Activated T-cell treated with anti-CD3 and anti-CD28 coated beads for 1 hour (primary cell): ENCODE data around the gene CD248.
"Not testable (repeated sequence)": the region's sequence is repeated elsewhere in the genome, so short reads cannot be mapped to it uniquely, and the experiment has no call there.

Experiments used
- DNase-seq: peaks from one replicate; pipeline ENCODE4 v3.0.0-alpha.2; 2020; ENCODE audit warnings: low read depth

The CD248 gene

DNA sequence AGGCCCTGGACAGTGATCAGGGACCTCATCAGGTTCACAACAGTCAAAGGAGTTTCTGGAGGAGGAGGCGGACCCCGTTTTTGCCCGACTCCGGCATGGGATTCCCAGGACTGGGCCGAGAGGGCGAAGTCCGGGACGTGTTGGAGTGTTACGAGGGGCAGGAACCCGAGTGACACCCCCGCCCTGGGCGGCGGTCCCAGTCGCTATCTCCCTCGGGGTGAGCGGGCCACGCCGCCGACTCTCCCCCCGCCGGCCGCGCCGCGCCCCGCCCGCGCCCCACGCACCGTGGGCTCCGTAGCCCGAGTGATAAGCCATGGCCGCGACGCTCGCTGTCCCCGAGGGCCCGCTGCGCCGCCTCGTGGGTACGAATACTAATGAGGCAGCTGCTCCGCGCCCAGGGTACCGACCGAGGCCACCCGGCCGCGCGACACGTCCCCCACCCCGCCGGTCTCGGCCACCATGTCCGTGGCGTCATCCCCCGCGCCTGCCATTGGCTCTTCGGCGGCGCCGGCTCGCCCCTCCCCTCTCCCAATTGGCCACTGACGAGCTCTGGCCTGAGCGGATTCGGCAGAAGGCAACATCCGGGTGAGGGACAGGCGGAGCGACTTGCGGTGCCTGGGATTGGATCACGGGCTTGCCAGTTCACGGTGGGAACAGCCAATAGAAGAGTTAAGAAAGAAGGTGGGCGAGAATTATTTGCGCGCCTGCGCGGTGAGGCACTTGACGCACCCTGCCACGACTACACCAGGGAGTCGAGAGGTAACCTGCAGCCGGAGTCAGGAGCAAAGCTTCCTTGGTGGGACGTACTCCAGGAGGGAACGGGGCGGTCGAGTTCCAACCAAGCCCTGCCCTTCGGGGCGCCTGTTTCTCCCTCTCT, 27.9 kb downstream of the CD248 start, which contains the start of gene YIF1A:
YIF1A (minus strand) TSS at position 473 of the 877 bp plus-strand sequence; CDS start at position 315, 158 bp downstream.
- DNase-seq = peak; percentile 94

- no peak for DNase-seq
These were observed 28.8 kb downstream of the CD248 start for GRCh38 chr11:66287889-66288670.

DNA sequence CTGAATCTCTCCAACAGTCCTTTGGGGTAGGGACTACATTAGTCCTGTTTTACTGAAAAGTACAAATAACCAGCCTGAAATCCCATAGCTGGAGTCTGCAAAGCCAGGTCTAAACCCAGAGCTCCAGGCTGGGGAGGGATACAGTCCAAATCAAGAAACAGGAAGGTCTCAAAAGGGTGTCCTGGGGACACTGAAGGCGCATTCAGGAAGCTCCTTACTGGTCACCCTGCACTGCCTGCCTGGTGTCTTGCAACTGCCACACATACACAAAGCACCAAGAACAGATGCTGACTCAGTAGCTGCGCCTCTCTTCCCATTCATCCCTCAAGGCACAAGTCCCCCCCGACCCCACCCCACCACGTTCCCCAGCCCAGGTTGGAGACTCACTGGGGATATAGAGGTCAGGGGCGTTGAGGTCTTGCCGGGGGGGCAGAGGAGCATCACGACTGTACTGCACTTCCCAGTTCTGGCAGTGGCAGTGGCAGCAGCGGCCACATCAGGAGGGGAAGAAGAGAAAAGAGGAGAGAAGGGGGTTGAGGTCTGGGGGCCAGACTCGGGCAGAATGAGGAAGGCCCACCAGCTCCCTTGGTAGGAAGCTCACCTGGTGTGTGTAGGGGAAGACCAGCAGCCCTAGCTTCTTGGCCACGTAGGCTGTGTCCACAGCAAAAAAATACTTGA, 29.5 kb downstream of the CD248 start:
- no peak for DNase-seq

DNA sequence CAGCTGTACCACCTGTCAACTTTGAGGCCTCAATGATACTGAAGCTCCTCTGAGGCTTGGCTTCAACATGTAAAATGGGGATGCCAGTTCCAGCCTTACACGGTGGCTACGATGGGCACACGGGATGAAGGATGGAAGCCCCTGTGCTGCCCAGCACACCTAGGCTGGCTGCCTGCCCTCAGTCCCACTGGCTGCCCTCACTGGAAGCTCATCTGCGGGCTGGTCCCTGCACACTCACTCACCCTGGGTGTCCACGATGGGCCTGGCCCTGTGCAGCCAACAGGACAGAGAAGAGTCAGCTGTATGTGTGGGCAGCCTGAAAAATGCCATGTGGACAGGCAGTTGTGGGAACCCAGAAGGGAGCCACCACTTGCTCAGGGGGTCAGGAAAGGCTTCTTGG, 30.1 kb downstream of the CD248 start:
- DNase-seq = no peak

DNA sequence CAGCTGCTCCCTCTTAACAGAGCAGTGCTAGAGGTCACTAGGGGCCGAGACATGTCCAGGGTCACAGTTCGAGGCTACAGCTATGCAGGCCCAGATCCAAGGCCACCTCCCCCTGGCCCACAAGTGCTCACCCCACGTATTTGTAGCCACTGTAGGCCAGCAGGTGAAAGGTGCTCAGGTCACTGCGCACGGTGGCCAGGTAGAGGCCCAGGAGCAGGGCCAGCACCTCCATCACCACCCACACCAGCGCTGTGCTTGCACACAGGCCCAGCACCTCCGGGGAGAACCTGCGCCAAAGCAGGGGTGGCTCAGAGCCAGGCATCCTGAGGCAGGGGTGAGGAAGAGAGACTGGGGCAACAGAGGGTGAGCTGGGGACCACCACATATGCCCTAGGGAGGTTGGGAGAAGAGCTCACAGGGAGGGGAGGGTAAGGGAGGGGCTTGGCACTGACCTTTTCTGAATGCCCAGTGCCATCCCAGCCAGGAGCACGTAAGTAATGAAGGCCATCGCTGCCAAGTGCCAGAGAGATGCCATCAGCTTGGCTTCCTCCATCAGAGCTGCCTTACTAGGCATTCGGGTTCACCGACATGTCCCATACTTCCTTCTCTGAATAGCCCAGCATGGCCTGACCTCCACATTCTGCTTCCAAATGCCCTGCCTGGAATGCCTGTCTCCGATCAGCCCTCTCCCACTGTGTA, 31.4 kb downstream of the CD248 start:
- no peak for DNase-seq

- DNase-seq = no peak
These were observed 32.2 kb downstream of the CD248 start for GRCh38 chr11:66284526-66285078.

DNA sequence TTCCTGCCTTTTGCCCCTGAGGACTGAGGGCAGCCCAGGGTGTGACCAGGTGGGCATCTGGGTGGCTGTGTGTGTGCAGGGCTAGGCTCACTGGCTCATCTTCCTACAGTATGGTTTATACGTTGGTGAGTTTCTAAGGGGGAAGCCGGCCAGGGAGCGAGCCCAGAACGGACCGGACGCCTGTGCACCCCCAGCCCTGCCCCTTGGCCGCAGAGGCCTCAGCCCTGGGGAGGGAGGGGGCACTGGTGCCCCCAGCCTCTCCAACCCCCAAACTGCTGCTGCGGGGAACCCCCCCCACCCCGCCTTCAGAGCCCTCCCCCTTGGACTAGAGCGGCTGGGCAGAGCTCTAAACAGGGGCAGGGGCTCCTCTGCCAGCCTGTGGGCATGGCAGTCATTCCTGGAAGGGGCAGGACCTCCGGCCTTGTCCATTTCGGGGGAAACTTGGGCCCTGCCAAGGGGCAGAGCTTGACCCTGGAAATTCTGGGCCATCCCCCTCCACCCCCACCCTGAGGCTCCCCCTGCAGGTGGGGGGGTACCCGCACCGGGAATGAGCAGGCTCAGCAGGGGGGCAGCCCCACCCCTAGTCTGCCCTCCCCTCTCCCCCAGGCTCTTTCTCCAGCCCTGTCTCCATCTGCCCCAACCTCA, 33.3 kb downstream of the CD248 start:
- no peak for DNase-seq

GRCh38 chr11:66282468-66283455, 34.1 kb downstream of the CD248 start:
- DNase-seq = peak; percentile 100

- no peak for DNase-seq
These were observed 34.9 kb downstream of the CD248 start for GRCh38 chr11:66281776-66282467.

DNA sequence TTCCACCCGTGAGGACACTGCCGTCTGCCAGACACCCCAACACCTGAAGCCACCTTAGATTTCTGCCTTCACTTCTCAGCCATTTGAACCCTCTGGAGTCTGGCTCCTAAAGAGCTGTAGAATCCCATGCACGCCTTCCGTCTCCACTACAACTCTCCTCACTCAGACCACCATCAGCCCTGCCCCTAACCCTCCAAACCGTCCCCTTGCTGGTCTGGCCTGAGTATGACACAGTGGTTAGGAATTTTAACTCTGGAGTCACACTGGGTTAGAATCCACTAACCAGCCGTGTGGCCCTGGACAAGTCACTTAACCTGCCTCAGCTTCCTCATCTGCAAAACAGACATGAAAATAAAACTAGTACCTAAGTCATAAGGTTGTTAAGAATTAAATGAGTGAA, 35.8 kb downstream of the CD248 start:
- no peak for DNase-seq

GRCh38 chr11:66280428-66280827, 36.4 kb downstream of the CD248 start:
- DNase-seq = no peak

DNA sequence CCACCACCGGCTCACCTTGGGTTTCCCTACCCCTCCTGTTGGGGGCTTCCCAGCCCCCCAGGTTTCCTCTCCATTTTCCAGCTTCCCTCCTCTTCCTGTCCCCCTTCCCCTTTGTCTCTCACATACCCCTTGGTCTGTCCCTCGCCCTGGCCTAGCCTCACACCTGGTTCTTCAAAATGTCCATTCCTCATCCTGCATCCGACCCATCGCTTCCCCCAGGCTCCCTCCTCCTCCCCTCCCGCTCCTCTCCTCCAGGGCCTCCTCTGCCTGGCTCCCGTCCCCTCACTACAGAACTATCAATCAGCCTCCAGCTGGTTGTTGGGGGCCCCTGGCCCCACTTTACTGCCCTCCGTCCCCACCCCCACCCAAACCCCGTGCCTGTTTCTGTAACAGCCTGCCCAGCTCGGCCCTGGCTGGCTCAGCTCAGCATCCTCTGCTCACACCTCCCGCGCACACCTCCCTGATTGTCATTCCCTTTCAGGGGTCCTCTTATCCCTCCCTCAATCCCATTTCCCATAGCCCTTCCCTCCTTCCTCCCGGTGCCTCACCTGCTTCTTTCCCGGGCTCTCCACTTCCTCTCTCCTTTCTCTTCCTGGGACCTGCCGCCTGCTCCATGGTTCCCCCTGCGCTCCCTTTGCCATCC, 37.6 kb downstream of the CD248 start:
- DNase-seq = no peak

DNA sequence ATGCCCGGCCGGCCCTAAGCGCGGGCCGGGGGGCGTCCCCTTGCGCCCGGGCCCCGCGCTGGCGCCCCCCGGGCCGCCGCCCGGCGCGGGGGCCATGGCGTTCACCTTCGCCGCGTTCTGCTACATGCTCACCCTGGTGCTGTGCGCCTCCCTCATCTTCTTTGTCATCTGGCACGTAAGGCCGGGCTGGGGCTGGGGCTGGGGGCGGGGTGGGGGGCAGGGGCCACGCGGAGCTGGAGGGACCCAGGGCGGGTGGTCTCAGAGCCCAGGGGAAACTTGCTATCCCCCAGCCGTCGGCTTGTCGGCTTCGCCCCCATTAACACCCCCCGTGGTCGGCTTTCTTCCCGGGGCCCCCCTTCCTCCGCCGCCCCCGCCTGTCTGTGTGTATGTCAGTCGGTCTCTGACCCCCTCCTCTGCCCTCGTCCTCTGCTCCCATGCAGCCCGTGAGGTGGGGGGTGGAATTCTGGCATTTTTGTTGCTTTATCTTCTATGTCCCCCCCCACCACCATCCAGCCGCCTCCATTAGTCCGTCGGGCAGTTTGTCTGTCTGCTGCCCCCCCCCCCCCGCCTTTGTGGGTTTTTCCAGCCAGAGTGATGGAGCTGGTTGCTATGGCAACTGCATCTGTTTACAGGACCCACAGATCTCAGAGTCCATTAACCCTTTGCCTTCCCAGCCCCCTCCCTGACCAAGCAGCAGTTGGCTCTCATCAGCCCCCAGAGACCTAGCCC, 38.3 kb downstream of the CD248 start:
- no peak for DNase-seq

GRCh38 chr11:66277471-66278362, 39.1 kb downstream of the CD248 start, which contains the start of gene CNIH2:
Gene CNIH2, plus strand, starts transcription at chr11:66278175. Its CDS starts 282 bp downstream, at chr11:66278457.
- no peak for DNase-seq

DNA sequence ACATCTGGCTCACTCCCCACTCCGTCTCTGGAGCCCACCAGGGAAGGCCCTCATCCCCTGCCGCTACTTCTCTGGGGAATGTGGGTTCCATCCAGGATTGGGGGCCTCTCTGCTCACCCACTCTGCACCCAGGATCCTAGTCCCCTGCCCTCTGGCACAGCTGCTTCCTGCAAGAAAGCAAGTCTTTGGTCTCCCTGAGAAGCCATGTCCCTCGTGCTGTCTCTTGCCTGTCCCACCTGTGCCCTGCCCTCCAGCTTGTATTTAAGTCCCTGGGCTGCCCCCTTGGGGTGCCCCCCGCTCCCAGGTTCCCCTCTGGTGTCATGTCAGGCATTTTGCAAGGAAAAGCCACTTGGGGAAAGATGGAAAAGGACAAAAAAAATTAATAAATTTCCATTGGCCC, 39.8 kb downstream of the CD248 start:
- DNase-seq = not testable (repeated sequence)

DNA sequence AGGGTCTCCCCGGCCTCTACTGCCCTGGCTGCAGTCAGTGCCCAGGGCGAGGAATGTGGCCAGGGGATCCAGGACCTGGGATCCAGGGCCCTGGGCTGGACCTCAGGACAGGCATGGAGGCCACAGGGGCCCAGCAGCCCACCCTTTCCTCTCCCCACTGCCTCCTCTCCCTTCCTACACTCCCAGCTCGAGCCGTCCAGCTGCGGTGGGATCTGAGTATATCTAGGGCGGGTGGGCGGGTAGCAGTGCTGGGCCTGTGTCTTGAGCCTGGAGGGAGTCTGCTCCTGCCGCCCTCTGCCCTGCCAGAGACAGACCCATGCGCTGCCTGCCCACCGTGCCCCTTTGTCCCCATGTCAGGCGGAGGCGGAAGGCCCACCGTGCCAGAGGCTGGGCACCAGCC, 40.2 kb downstream of the CD248 start:
- DNase-seq = not testable (repeated sequence)
